NCI-H2196 (cell line): ENCODE measurements around the gene OPCML.

Source experiments
- DNase-seq: peaks from one replicate; lab custom pipeline; 2025; ENCODE audit not compliant: unreplicated experiment; lab: John Stamatoyannopoulos, UW

Gene OPCML

DNA sequence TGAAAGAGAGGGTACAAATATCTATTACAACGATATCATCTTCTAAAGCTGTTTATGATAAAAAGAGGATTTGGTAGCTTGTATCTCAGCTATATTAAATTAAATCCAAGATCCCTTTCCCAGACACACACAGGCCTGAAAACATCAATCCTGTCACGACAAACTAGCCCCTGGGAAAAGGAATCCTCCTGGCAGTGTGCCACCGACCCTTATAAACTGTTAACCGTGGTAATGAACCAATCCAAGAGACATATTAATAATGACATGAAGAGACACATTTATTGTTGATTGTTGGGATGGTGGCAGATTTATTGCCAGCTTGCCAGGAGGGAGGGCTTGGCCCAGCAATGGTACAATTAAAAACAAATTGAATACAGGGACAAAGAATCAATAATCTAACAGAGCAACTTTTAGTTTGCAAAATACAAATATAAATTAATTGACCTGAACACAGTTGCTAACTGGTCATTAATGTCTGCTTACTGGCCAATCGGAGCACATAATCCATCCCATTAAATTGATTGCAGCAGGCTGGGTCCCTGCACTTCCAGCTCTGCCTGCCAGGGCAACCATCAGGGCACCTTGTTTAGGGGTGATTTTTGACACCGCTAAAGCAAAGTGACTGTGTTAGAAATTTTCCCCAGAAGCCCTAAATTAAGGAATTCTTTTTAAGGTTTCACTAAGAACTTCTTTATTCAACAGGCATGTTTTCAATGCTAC is 887.6 kb downstream of the OPCML start:
- DNase-seq = no peak

DNA sequence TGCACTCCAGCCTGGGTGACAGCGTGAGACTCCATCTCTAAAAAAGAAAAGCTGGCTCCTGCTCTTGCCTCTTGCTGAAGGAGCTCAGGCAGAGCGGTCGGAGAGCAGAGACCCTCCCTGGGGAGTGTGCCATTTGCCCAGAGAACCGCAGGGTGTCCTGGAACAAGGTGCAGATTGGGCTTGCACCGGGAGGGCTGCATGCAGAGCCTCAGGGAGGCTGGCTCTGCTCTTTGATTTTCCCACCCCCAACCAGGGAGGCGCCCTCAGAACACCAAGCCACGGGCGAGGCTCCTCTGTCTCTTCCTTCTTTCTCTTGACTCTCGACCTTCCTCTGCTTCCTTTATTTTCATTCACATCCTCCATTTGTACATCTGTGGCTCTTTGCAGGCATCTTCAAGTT is 889.1 kb downstream of the OPCML start:
- no peak for DNase-seq

DNA sequence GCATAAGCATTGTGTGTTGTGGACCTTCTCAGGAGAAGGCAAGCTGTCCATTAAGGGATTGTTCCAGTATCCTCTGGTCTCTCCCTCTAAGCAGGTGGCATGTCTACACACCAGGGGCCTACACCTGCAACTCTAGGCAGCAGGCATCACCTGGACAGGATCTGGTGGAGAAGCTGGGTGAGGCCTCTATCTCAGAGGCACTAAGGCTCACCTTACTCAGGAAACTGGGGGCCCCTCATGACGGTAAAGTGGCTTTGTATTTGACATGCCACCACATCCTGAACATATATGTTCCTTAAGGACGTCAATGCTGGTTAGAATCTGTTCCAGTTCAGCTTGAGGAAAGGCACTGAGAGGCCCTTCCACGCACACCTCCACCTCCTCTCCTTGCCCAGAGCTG is 891.3 kb downstream of the OPCML start:
- no peak for DNase-seq

DNA sequence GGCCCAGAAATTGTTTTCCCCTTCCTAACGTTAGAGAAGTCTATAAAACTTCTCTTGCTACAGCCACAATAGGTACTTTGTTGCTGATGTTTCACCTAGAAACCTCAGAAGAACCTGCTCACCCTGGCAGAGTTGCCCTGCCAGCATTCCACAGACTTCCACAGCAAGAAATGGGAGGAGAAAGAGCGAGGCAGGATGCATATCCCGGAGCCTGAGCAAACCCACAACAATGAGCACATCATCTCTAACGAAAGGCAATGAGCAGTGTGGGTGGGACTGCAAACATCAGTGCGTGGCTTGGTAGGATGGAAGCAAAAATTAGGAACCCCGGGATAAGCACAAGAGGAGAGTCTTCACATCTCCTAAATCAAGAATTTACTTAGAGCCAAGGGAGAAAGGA is 892.3 kb downstream of the OPCML start:
- no peak for DNase-seq

DNA sequence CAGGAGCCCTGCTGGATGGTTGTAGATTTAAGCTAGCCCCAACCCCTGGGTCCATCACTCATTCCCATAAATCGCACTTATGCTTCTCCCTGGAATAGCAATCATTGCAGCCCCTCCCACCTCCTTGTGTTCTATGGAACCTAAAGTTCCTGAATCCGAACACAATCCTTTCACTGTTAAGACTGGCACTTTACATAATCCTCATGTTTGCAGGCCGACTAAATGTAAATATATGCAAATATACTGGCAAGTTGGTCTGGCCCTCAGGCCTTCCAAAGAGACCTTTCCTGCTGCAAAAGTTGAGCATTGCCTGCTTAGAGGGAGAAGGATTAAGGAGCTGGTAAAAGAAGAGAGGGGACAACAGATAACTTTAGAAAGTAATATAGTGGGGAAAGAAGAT is 892.9 kb downstream of the OPCML start:
- DNase-seq = no peak

DNA sequence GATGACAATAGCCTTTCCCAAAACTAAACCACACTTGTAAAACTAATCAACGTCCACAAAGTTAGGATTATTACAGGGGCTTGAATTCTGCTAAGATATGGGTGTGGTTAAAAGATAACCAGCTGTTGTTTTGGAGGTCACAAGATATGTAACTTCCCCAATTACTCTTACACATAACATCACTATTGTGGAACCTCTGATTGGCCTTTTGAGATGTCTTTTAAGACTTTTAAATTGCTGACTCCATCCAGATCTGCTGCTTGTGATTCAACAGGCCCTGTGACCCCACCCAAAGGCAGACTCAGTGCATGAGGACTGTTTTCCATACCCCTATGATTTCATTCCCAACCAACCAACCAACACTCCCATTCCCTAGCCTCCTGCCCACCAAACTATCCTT is 893.9 kb downstream of the OPCML start:
- DNase-seq = no peak

DNA sequence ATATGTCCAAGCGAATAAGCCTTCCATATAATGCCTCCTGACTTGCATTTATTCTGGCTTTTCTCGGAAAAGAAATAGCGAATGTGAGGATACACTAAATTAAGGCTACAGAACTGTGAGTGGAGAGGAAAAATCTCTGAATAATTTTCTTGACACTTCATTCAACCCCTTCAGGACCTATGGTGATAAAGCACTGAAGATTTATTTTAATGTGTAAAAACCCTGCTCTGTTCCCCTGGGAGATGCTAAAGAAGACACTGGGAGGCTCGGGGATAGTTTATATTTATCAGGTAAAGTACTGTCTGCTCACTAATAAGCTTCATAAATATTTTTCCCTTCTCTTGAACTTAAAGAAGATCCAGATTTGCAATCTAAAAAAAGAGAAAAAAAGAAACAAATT is 895.8 kb downstream of the OPCML start:
- DNase-seq = no peak

DNA sequence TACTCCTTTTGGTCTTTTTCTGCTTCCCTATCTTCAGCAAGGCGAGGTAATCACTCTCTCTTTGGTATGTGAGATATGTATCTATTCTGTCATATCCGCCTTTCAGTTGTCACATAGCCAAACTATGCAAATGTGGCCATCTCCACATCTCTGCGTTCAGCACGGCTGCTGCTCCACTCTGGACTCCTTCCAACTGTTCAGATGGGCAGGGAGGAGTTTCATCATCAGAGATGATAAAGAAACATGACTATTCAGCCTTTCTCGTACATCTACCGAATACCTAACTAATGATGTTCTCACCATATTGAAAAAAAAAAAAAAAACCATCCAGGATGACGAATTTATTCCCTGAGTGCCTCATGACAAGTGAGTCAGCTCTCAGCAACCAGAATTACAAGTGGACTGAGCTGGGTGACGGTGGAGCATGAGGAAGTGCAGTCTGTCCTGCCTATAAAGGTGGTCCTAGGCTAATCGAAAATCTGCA is 899.6 kb downstream of the OPCML start:
- no peak for DNase-seq

DNA sequence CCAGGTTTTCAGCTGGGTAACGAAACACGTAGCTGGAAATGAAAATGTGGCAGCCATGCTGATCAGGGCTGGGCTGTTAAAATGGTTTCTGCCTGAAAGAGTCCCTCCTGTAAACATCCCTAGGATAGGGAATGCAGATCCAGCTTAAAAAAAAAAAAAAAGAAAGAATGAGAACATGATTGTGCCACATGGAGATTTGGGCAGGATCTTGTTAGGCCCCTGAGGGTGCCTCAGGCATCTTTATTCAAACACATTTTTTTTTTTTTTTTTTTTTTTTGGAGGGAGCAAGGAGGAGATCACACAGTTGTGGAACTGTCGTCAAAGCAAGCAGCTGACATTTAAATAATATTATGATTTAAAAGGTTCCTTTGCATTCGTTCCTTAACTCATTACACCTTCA is 900.3 kb downstream of the OPCML start:
- DNase-seq = no peak

DNA sequence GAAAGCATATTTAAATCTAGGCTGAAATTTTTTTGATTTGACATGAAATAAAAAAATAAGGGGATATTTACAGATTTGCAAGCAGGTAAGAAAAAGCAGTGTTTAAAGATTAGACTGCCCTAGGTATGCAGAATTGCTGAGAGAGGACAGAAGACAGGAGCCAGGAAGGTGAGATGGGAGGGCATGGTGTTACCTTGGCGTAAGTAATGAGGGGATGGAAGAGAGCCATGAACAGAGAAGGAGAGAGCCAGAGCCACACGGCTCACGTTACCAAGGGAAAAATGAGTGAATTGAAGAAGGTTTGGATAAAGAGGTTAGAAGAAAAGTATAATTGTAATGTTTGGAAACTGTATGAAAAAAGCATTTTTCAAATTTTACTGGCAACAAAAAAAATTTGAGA is 904.3 kb downstream of the OPCML start:
- no peak for DNase-seq

DNA sequence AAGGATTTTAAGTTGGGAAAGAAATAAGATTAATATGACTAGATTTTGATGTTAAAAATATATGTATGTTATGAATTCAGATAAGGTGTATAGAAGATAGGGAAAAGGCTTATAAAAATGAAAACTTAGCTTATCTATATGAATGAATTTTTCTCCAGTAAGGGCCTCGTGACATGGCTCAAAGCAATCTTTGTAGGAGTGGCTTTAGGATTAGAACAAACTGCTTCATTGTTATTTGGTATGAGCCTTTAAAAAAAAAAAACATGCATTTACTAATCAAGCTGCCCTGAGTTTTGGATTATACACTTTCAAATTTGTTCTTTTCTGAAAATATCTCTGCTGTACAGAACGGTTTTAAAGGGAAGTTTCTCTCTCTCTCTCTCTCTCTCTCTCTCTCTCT is 905.9 kb downstream of the OPCML start:
- no peak for DNase-seq

DNA sequence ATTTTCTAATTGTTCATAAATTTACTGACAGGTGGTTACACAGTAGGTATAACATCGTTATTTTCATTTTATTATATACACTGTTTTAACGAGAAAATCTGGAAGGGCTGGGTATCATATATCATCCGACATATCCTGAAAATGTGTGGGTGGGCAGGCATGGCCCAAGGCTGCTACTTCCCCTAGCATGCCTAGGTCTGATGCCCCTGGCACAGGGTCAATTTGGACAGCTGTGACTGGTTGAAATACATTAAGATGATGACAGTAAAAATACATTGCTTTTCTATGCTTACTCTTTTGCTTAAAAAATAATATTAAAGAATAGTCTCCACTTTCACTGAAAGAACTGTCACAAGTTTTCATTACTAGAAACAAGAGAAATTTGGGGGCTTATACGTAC is 908.8 kb downstream of the OPCML start:
- DNase-seq = no peak

DNA sequence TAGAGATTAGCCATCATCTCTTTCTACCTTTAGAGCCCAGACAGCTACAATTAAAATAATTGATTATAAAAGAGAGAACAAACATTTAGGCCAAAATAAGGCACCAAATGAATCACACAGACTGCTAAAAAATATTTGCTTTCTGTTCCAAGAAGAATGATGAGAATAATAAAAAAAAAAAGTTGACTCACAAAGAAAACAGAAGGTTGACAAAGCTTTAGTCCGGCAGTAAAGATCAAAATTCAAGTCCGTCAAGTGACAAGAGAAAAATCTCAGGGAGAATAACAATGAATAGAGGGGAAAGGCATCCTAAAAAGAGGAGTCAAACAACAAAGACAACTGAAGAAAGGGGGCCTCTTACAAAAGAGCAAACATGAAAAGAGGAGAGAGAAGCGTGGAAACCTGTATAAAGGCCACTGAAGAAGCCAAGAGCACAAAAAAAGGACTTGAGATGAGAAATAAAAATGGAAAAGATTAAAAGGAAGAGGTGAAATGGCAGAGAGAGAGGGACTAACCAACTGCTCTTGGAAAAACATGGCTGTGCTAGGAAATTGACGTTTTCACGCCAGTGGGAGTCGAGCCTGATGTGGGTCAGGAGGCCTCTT is 910.2 kb downstream of the OPCML start:
- DNase-seq = no peak

DNA sequence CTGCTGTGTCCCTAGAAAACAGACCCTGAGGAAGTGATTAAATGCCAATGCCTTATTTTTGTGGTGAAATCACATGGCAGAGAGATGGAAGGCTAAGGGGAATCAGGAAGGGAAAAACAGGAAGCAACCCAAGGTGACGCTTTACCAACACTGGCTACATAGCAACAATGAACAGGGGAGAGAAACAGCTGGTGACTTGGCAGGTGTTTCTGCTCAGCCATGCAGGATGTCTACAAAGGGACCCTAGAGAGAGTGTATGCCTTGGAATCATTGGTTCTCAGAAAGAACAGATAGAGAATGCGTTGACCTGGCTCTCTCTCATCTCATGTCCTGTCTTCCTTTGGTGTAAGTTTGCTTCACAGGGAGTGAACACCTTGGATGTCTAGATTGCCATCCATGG is 911.9 kb downstream of the OPCML start:
- DNase-seq = no peak

DNA sequence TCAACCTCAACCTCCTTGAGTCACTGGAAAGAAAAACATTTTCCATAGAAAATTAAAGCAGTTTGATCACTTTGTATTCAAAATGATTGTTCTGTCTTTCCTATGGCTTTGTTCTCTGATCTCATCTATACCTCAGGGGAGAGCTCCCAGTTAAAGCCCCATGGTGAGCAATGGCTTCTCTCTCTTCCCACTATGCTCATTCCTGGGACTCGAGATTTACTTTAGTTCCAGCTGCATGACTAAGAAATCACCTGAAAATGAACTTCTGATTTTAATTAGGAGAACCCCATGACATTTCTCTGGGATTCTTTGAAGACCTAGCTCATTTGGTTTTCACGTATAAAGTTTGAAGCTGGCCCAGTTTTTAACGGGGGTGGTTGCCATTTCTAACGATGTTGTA is 921.5 kb downstream of the OPCML start:
- no peak for DNase-seq

DNA sequence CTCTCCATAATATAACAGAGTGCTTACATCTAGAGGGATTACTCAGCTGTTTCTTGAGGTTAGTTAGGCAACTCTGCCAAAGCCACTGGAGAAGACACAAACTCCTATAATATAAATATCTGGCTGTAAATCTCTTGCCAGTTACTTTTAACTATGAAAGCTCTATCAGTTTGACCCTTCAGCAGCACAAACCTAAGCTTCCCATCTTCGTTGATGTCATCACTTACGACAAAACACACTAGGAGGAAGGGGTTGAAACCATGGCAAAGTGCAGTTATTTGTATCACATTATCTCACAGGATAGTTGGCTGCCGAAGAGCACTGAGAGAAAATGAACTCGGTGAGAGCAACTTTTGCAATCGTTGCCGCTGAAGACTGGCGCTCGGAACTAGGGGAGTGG is 922.1 kb downstream of the OPCML start:
- DNase-seq = no peak

DNA sequence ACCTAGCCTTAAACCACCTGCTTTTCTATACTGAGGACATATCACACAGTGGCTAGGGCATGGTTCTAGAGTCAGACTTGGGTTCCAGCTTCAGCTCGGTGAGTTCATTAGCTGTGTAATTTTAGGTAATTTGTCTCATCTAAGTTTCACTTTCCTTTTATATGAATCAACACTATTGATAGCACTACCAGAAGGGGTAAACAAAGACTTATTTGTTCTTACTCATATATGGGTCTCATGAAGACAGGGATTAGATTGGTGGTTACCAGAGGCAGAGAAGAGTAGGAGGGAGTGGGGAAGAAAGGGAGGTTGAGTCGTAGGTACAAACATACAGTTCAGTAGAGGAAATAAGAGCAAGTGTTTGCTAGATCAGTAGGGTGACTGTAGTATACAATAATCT is 924.7 kb downstream of the OPCML start:
- no peak for DNase-seq

DNA sequence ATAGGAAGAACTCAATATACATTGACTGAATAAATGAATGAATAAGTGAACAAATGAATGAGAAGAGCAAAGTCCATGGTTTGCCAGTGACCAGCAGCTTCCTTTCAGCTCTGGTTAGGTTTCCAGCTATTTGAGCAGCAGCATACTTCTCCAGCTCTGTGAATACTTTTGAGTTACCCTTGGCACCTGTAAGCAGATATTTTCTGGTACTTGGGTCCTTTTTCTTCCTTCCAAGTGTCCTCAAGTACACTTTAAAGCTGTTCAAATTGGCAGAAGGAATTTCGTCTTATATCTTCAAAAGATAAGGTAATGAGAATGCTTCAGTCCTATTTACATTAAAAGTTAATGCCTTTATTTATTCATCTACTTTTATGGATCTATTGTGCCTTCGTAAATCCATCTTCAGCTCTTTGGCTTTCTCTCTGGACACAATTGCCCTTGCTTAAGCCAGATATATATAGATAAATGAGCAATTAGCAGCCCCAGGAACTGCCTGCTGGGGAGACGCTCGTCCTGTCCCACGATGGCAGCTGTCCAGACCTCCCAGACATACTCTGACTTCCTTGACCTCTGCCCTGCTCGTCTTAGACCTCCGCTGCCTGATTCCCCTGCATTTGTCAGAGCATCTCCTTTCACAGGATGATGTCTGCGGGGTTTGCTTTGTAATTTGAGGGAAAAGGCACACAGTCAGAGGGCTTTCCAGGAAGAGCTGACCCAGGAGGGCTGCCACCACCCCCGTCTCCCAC is 926.3 kb downstream of the OPCML start:
- no peak for DNase-seq

DNA sequence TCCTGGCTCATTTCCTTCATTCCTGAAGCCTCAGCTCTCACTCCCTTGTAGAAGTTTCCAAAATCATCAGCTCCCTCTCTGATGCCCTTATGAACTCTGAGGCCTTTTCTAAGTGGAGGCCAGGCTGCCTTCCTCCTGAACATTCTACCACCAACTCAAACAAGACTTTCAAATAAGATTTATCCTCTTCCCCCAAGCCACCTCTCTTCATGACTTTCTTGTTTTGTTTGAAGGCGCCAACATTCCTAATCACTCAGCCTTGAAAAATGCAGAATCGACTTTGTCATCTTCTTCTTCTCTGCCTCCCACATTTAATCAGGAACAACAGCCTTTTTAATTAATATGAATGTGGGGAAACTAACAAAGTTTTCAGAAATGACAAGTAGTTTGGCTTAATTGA is 927.9 kb downstream of the OPCML start:
- DNase-seq = no peak

DNA sequence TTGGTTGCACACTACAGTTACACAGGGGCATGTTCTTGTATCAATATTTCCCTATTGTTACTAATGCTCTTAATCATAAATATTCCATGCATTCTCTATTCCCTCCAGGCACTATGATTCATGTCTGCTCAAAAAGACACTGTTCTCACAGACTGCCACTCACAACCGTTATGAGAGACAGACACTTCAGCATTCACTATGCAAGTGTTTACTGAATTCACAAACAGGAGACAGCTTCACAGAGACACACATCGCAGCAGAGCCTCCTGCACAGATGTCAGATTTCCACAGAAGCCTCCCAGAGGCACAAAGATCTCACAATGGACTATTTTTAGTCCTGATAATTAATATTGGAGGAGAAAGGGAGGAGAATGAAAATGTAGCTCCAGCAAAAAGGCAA is 930.4 kb downstream of the OPCML start:
- DNase-seq = no peak

DNA sequence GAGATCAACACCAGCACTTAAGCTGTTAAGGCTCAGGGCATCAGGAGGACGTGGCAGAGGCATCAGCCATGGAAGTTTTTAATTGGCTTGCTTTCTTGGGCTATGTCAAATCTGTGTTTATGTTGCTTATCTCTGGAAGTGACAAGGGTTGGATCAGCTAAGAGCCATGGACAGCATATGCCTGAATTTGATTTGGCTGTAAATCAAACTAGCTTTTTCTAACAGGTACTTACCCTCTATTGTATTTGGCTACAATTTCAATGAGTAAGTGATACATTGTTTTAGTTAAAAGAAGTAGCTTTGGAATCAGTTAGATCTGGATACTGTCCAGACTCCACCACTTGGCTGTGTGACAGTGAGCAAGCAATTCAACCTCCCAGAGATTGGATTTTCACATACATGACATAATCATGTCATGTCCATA is 936.6 kb downstream of the OPCML start:
- DNase-seq = no peak

DNA sequence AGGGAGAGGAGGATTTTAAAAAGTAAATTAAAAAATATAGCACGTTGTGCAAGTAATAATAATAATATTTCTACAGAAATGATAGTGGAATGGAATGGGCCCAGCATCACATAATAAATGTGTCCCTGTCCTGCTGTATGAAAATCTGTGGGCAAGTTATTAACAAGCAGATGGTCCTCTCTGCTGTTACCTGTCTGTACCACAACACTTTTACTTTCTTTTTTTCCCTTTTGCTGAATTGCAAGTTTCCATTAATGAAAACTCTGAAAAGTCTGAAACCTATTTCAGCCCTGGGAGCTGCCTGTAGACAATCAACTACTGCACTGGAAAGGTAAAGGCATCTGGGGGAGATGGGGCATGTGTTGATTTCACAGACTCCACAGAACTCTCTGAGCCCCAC is 937.1 kb downstream of the OPCML start:
- DNase-seq = no peak
